ENCODE data around the gene ELAVL3.
"Not testable (repeated sequence)": the region's sequence is repeated elsewhere in the genome, so short reads cannot be mapped to it uniquely, and the experiment has no call there.

The ELAVL3 gene

GRCh38 chr19:11463391-11463790 lies 17.5 kb downstream of the ELAVL3 start:
- H3K4me1 ChIP-seq (ENCODE audit: control insufficient read depth, insufficient read depth, low read depth, low read length): peaks cover 1% of the 10 kb centered on the region
- H3K36me3 ChIP-seq (ENCODE audit: control insufficient read depth in 1 of 2, insufficient read depth in 2 of 2, low read depth in 1 of 2, low read length in 2 of 2): no peaks in the 10 kb centered on the region
- H3K79me1 ChIP-seq (replicated peaks; ENCODE audit: low read length, poor library complexity, severe bottlenecking): no peaks in the 10 kb centered on the region
- H3K4me3 ChIP-seq (ENCODE audit: insufficient read depth in 1 of 2, low read depth in 1 of 2, low read length in 2 of 2): no peak overlapping the region
- no peak overlapping the region for H3K23ac ChIP-seq (ENCODE audit: low read length in 2 of 2)
- no peak overlapping the region for H2AK5ac ChIP-seq (ENCODE audit: low read length, severe bottlenecking)
- peaks cover 2 to 8% of the 10 kb centered on the region in 2 experiments for H3K27me3 ChIP-seq (ENCODE audit: control insufficient read depth in 1 of 2, insufficient read depth in 1 of 2, low read length in 2 of 2)
- no peak overlapping the region for H4K91ac ChIP-seq (ENCODE audit: low read length)
- no peak overlapping the region for H2BK120ac ChIP-seq (ENCODE audit: low read depth, low read length)
- no peaks in the 10 kb centered on the region for H3K9me3 ChIP-seq (ENCODE audit: control insufficient read depth, low read length)
- no peak overlapping the region for H4K8ac ChIP-seq (ENCODE audit: low read length)
- H2BK15ac ChIP-seq (ENCODE audit: low read depth, poor library complexity, severe bottlenecking): no peak overlapping the region
- no peak overlapping the region for H3K18ac ChIP-seq (ENCODE audit: low read depth in 1 of 2, low read length in 2 of 2)
- no peak overlapping the region for H3K4me2 ChIP-seq (ENCODE audit: low read length, poor library complexity, severe bottlenecking)
- H2BK12ac ChIP-seq (ENCODE audit: low read length in 2 of 2): no peak overlapping the region
- WGBS: 86% methylated on average over 12 of the region's 12 CpGs
- no peak overlapping the region for H2AFZ ChIP-seq (ENCODE audit: low read depth, low read length)
- no peak overlapping the region for H2BK5ac ChIP-seq (ENCODE audit: low read depth, low read length, poor library complexity, severe bottlenecking)
- no peak overlapping the region for H3K27ac ChIP-seq (ENCODE audit: low read length, poor library complexity, severe bottlenecking)
- DNase-seq: no peak
- H3K14ac ChIP-seq (ENCODE audit: low read length in 2 of 2): no peak overlapping the region
- H3K4ac ChIP-seq (ENCODE audit: low read depth in 1 of 2, low read length in 2 of 2): no peak overlapping the region
- H3K9ac ChIP-seq (ENCODE audit: low read length): no peak overlapping the region

GRCh38 chr19:11461453-11461852 lies 19.4 kb downstream of the ELAVL3 start:
- H3K18ac ChIP-seq (ENCODE audit: low read depth in 1 of 2, low read length in 2 of 2): no peak overlapping the region
- H3K27ac ChIP-seq (ENCODE audit: low read length, poor library complexity, severe bottlenecking): no peak overlapping the region
- H2BK12ac ChIP-seq (ENCODE audit: low read length in 2 of 2): no peak overlapping the region
- DNase-seq: no peak
- no peak overlapping the region for H2AK5ac ChIP-seq (ENCODE audit: low read length, severe bottlenecking)
- H4K8ac ChIP-seq (ENCODE audit: low read length): no peak overlapping the region
- no peak overlapping the region for H3K4me3 ChIP-seq (ENCODE audit: insufficient read depth in 1 of 2, low read depth in 1 of 2, low read length in 2 of 2)
- no peak overlapping the region for H2BK15ac ChIP-seq (ENCODE audit: low read depth, poor library complexity, severe bottlenecking)
- no peak overlapping the region for H3K14ac ChIP-seq (ENCODE audit: low read length in 2 of 2)
- H3K9ac ChIP-seq (ENCODE audit: low read length): no peak overlapping the region
- peaks cover 9% of the 10 kb centered on the region for H3K4me1 ChIP-seq (ENCODE audit: control insufficient read depth, insufficient read depth, low read depth, low read length)
- no peaks in the 10 kb centered on the region for H3K36me3 ChIP-seq (ENCODE audit: control insufficient read depth in 1 of 2, insufficient read depth in 2 of 2, low read depth in 1 of 2, low read length in 2 of 2)
- H2BK5ac ChIP-seq (ENCODE audit: low read depth, low read length, poor library complexity, severe bottlenecking): no peak overlapping the region
- no peak overlapping the region for H4K91ac ChIP-seq (ENCODE audit: low read length)
- no peak overlapping the region for H2BK120ac ChIP-seq (ENCODE audit: low read depth, low read length)
- WGBS: no CpG with 5 or more reads among the region's 2 CpGs
- no peaks in the 10 kb centered on the region for H3K79me1 ChIP-seq (replicated peaks; ENCODE audit: low read length, poor library complexity, severe bottlenecking)
- peaks cover 4 to 21% of the 10 kb centered on the region in 2 experiments for H3K27me3 ChIP-seq (ENCODE audit: control insufficient read depth in 1 of 2, insufficient read depth in 1 of 2, low read length in 2 of 2)
- H3K4me2 ChIP-seq (ENCODE audit: low read length, poor library complexity, severe bottlenecking): no peak overlapping the region
- no peak overlapping the region for H3K4ac ChIP-seq (ENCODE audit: low read depth in 1 of 2, low read length in 2 of 2)
- no peak overlapping the region for H3K23ac ChIP-seq (ENCODE audit: low read length in 2 of 2)
- no peaks in the 10 kb centered on the region for H3K9me3 ChIP-seq (ENCODE audit: control insufficient read depth, low read length)
- no peak overlapping the region for H2AFZ ChIP-seq (ENCODE audit: low read depth, low read length)

GRCh38 chr19:11460207-11460606 lies 20.6 kb downstream of the ELAVL3 start:
- no peak overlapping the region for H2BK120ac ChIP-seq (ENCODE audit: low read depth, low read length)
- DNase-seq: no peak
- no peak overlapping the region for H3K4me3 ChIP-seq (ENCODE audit: insufficient read depth in 1 of 2, low read depth in 1 of 2, low read length in 2 of 2)
- H3K4me1 ChIP-seq (ENCODE audit: control insufficient read depth, insufficient read depth, low read depth, low read length): peaks cover 9% of the 10 kb centered on the region
- no peak overlapping the region for H2AK5ac ChIP-seq (ENCODE audit: low read length, severe bottlenecking)
- no peaks in the 10 kb centered on the region for H3K79me1 ChIP-seq (replicated peaks; ENCODE audit: low read length, poor library complexity, severe bottlenecking)
- 42% methylated on average over 4 of the region's 4 CpGs for WGBS
- no peak overlapping the region for H3K27ac ChIP-seq (ENCODE audit: low read length, poor library complexity, severe bottlenecking)
- H4K91ac ChIP-seq (ENCODE audit: low read length): peak overlapping the region; percentile 46
- H3K18ac ChIP-seq (ENCODE audit: low read depth in 1 of 2, low read length in 2 of 2): no peak overlapping the region
- no peak overlapping the region for H2AFZ ChIP-seq (ENCODE audit: low read depth, low read length)
- H3K27me3 ChIP-seq (ENCODE audit: control insufficient read depth in 1 of 2, insufficient read depth in 1 of 2, low read length in 2 of 2): peaks cover 4 to 21% of the 10 kb centered on the region in 2 experiments
- no peak overlapping the region for H2BK12ac ChIP-seq (ENCODE audit: low read length in 2 of 2)
- H3K14ac ChIP-seq (ENCODE audit: low read length in 2 of 2): no peak overlapping the region
- no peaks in the 10 kb centered on the region for H3K36me3 ChIP-seq (ENCODE audit: control insufficient read depth in 1 of 2, insufficient read depth in 2 of 2, low read depth in 1 of 2, low read length in 2 of 2)
- no peak overlapping the region for H2BK5ac ChIP-seq (ENCODE audit: low read depth, low read length, poor library complexity, severe bottlenecking)
- H2BK15ac ChIP-seq (ENCODE audit: low read depth, poor library complexity, severe bottlenecking): no peak overlapping the region
- no peaks in the 10 kb centered on the region for H3K9me3 ChIP-seq (ENCODE audit: control insufficient read depth, low read length)
- no peak overlapping the region for H3K23ac ChIP-seq (ENCODE audit: low read length in 2 of 2)
- no peak overlapping the region for H3K9ac ChIP-seq (ENCODE audit: low read length)
- H4K8ac ChIP-seq (ENCODE audit: low read length): no peak overlapping the region
- no peak overlapping the region for H3K4ac ChIP-seq (ENCODE audit: low read depth in 1 of 2, low read length in 2 of 2)
- H3K4me2 ChIP-seq (ENCODE audit: low read length, poor library complexity, severe bottlenecking): no peak overlapping the region

GRCh38 chr19:11458912-11459311 lies 21.9 kb downstream of the ELAVL3 start:
- not testable (repeated sequence) for H3K23ac ChIP-seq (ENCODE audit: low read length in 2 of 2); H4K91ac ChIP-seq (ENCODE audit: low read length); H3K27ac ChIP-seq (ENCODE audit: low read length, poor library complexity, severe bottlenecking); H3K4me3 ChIP-seq (ENCODE audit: insufficient read depth in 1 of 2, low read depth in 1 of 2, low read length in 2 of 2); H2BK15ac ChIP-seq (ENCODE audit: low read depth, poor library complexity, severe bottlenecking); H4K8ac ChIP-seq (ENCODE audit: low read length); H3K14ac ChIP-seq (ENCODE audit: low read length in 2 of 2); H2BK5ac ChIP-seq (ENCODE audit: low read depth, low read length, poor library complexity, severe bottlenecking); DNase-seq; H3K4ac ChIP-seq (ENCODE audit: low read depth in 1 of 2, low read length in 2 of 2); H2BK12ac ChIP-seq (ENCODE audit: low read length in 2 of 2); H3K79me1 ChIP-seq (replicated peaks; ENCODE audit: low read length, poor library complexity, severe bottlenecking); H2BK120ac ChIP-seq (ENCODE audit: low read depth, low read length); H3K9me3 ChIP-seq (ENCODE audit: control insufficient read depth, low read length); H2AFZ ChIP-seq (ENCODE audit: low read depth, low read length); H3K18ac ChIP-seq (ENCODE audit: low read depth in 1 of 2, low read length in 2 of 2); H2AK5ac ChIP-seq (ENCODE audit: low read length, severe bottlenecking); H3K9ac ChIP-seq (ENCODE audit: low read length); H3K4me2 ChIP-seq (ENCODE audit: low read length, poor library complexity, severe bottlenecking); H3K36me3 ChIP-seq (ENCODE audit: control insufficient read depth in 1 of 2, insufficient read depth in 2 of 2, low read depth in 1 of 2, low read length in 2 of 2); H3K4me1 ChIP-seq (ENCODE audit: control insufficient read depth, insufficient read depth, low read depth, low read length)
- peaks cover 4 to 21% of the 10 kb centered on the region in 2 experiments for H3K27me3 ChIP-seq (ENCODE audit: control insufficient read depth in 1 of 2, insufficient read depth in 1 of 2, low read length in 2 of 2)
- WGBS: 89% methylated on average over 10 of the region's 11 CpGs

Measured in mesenchymal stem cell (in vitro differentiated cells and primary cell).